Type B pancreatic cell (in vitro differentiated cells): ENCODE data around the gene NOL4L. TPM values are rescaled to one million over a fixed set of nuclear protein-coding genes. Genes with fewer than 3 reads are reported as not detected.

Source experiments
- DNase-seq: peaks from one replicate; pipeline ENCODE4 v3.0.0; 2021; ENCODE audit warnings: mixed read lengths; ENCODE audit not compliant: unreplicated experiment; ENCODE audit errors: extremely low spot score
- H3K27ac Mint-ChIP-seq: 2 replicates; pipeline ENCODE4 v1.8.0; 2021; ENCODE audit warnings: mild to moderate bottlenecking, mixed read lengths
- H3K27me3 Mint-ChIP-seq: 2 replicates; pipeline ENCODE4 v1.8.0; 2021; ENCODE audit warnings: mixed read lengths
- H3K36me3 Mint-ChIP-seq: 2 replicates; pipeline ENCODE4 v1.8.0; 2021; ENCODE audit warnings: mixed read lengths
- H3K4me1 Mint-ChIP-seq: one replicate; pipeline ENCODE4 v1.8.0; 2021; ENCODE audit warnings: mixed read lengths; ENCODE audit not compliant: unreplicated experiment
- H3K4me3 Mint-ChIP-seq: 2 replicates; pipeline ENCODE4 v1.8.0; 2021; ENCODE audit warnings: mild to moderate bottlenecking, mixed read lengths
- H3K9me3 Mint-ChIP-seq: 2 replicates; pipeline ENCODE4 v1.8.0; 2021; ENCODE audit warnings: mixed read lengths
- CTCF ChIP-seq: fragments of 200-600 bp; sonication (generic); conservative IDR thresholded peaks from 2 replicates; pipeline ENCODE4 v1.5.0; 2021; ENCODE audit warnings: antibody characterized with exemption, mild to moderate bottlenecking
- total RNA-seq: library from RNA; stranded (reverse); gene quantifications from 2 replicates; pipeline ENCODE4 v1.2.1, GENCODE V29; 2021; ENCODE audit warnings: low replicate concordance

Gene NOL4L
- total RNA-seq, 1 donor from 2014 or later = 44.5 TPM

DNA sequence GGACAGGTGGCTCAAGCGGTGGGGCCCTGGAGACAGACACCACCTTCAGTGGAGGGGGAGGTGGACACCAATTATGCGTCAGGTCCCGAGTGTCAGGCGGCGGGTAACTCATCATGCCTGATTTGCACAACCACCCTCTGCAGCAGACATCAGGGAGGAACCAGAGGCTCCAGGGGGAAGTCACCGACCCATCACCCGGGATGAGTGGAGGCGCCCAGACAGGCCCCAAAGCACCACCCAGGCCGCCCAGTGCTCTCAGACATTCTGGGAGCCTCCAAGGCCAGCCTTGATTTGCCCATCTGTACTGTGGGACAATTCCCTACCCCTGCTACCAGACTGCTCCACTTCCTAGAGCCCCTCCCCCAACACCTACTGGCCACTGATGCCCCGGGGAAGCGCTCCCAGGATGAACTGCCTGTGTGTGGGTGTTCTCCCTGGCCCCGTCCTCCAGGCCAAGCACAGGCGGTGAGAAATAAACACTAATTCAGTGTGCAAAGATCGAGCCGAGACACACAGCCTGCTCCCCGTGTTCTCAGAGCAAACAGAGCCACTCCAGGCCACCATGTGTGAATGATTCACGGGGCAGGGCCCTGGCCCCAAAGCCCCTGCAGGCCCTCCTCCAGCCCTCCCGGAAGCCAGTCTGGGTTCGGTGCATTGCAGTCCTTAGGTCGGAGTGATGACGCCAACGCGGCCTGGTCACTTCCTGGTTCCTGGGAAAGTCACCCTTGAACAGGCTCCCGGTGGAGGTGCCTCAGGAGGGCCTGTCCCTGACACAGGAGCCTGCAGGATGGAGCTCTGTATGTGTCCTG, 119.8 kb downstream of the NOL4L start:
- no peaks in the 10 kb centered on the region for H3K9me3 Mint-ChIP-seq
- H3K27me3 Mint-ChIP-seq = no peaks in the 10 kb centered on the region
- H3K36me3 Mint-ChIP-seq = peaks cover 4% of the 10 kb centered on the region
- H3K27ac Mint-ChIP-seq = peak overlapping the region; percentile 75
- no peak for DNase-seq
- H3K4me3 Mint-ChIP-seq = no peak overlapping the region
- no peak for TF ChIP-seq CTCF
- peaks cover 25% of the 10 kb centered on the region for H3K4me1 Mint-ChIP-seq

- Mint-ChIP-seq H3K27me3 (no peaks in the 10 kb centered on the region), H3K36me3 (peaks cover 3% of the 10 kb centered on the region), H3K4me1 (peaks cover 20% of the 10 kb centered on the region), H3K27ac (peak overlapping the region; percentile 31), H3K9me3 (no peaks in the 10 kb centered on the region), H3K4me3 (no peak overlapping the region)
- TF ChIP-seq CTCF = no peak
- DNase-seq = no peak
Measured at GRCh38 chr20:32464401-32465091, 120.6 kb downstream of the NOL4L start.

DNA sequence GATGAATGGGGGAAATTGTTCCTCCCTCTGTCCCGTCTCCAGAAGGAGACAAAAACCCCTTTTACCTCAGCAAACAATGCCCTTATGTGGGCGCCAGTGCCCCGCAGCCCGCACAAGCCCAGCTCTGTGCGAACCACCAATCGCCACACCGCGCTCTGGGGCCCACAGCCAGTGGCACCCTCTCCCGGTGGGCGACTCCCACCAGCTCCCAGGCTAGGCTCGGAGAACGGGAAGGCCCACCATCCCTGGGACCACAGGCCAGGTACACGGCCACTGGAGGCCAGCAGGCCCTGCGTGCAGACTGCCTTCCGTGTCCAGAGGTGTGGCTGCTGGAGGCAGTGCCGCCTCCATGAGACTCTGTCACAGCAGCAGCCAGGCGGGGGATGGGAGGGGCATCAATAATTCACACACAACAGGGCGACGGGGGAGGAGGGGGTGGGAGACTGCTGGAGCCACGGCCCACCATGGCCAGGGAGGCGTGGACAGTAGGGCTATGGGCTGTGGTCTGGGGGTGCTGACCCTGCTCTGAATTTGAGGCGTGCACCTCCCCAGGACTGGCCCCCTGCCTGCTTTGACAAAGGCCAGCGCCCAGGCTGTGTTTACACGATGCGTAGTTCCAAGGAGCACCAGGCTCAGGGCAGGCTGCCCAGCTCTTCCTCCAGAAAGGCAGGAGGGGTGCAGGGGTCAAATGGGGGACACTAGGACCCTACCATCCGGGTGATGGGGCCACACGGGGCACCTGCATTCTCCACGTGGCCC, 121.3 kb downstream of the NOL4L start:
- H3K4me1 Mint-ChIP-seq = peaks cover 20% of the 10 kb centered on the region
- DNase-seq = no peak

DNA sequence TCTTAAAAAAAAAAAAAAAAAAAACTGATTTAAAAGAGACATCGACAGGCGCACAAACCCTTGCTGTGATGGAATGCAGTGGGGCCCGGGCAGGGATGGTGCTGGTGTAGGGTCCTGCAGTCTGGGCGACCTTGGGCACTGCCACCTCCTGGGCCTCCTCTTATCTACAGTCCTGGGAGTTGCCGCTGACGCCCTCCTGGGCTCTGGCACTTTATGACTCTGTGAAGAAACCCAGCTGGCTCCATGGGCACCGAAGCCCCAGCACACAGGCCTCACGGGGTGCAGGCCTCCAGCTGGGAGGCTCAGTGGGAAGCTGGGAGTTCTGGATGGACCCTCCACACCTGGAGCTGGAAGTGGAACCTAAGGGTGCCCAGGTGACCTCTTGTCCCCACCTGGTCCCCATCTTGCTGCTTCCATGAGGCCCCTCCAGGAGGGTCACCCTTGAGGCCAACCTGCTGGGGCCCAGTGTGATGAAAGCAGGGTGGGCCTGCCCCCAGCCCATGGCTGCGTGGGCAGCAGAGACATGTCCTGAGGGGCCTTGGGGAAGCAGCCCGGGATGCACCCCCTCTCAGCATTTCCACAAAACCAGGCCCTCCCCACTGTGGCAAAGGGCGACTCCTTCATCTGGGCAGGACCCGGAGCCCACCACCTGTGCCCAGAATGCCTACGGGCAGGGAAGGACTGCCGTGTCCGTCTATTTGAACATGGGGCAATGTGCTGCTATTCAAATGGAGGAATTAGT, 122.1 kb downstream of the NOL4L start:
- Mint-ChIP-seq H3K36me3 (peaks cover 3% of the 10 kb centered on the region), H3K9me3 (no peaks in the 10 kb centered on the region), H3K27me3 (no peaks in the 10 kb centered on the region), H3K27ac (no peak overlapping the region), H3K4me1 (peaks cover 26% of the 10 kb centered on the region), H3K4me3 (peak overlapping the region; percentile 14)
- DNase-seq = no peak
- no peak for TF ChIP-seq CTCF

More for the DNA sequence above, 121.3 kb downstream of the NOL4L start:
- Mint-ChIP-seq H3K36me3 (peaks cover 3% of the 10 kb centered on the region), H3K4me3 (peak overlapping the region; percentile 14), H3K9me3 (no peaks in the 10 kb centered on the region), H3K27me3 (no peaks in the 10 kb centered on the region), H3K27ac (no peak overlapping the region)
- TF ChIP-seq CTCF = peak; percentile 21
